HG02840 (cell line): ENCODE measurements around the gene CCDC184.
"Not testable (repeated sequence)": the region's sequence is repeated elsewhere in the genome, so short reads cannot be mapped to it uniquely, and the experiment has no call there.

Source experiments
- ATAC-seq: cut with Tn5 transposase; IDR thresholded peaks from one replicate; pipeline ENCODE4 v1.9.1; 2021; ENCODE audit warnings: mild to moderate bottlenecking, moderate library complexity, moderate number of reproducible peaks; ENCODE audit not compliant: unreplicated experiment, low FRiP score

Gene CCDC184

DNA sequence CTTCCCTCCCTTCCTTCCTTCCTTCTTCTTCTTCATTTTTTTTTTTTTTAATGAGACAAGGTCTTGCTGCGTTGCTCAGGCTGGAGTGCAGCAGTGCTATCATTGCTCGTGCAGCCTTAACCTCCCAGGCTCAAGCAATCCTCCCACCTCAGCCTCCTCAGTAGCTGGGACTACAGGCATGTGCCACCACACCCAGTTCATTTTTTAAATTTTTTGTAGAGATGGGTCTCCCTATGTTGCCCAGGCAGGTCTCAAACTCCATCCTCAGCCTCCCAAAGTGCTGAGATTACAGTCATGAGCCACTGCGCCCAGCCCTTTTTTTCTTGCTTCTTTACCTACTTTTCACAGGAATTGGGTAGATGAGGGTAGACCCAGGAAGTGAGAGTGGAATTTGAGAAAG is 18.1 kb downstream of the CCDC184 start:
- ATAC-seq = no peak

DNA sequence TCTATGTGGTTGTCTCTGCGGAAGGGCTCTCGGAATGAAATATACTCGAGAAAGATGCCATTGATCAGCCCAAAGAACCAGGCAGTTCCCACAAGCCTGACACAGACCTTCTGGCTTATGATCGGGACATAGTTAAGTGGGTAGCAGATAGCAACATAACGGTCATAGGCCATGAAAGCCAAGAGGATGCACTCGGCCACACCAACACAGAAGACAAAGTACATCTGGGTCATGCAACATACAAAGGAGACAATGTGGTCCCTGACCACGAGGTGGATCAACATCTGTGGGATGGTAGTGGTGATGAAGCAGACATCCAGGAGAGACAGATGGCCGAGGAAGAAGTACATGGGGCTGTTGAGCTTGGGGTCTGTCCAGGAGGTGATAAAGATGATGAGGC is 19.3 kb downstream of the CCDC184 start:
- no peak for ATAC-seq

DNA sequence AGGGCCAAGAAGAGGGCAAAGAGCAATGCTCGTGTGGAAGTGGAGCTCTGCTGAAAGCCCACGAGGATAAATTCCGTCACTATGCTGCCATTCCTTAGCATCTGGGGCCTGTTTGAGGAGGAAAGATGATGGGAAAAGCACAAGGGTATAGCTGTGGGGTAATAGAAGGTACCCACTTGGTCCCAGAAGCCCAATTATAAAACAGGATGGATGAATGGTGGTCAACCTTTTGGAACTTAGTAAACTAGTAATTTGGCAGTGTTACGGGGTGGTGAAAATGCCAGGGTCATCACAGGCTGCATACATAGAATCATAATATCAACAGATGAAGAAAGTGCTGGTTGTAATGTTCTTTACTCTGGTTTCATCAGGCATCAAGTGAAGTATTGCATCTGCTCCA is 19.7 kb downstream of the CCDC184 start, which contains the start of gene OR10AD1:
TSS of gene OR10AD1 (minus strand) at position 101 of the 400 bp plus-strand sequence. CDS start at position 101, 0 bp downstream.
- no peak for ATAC-seq

DNA sequence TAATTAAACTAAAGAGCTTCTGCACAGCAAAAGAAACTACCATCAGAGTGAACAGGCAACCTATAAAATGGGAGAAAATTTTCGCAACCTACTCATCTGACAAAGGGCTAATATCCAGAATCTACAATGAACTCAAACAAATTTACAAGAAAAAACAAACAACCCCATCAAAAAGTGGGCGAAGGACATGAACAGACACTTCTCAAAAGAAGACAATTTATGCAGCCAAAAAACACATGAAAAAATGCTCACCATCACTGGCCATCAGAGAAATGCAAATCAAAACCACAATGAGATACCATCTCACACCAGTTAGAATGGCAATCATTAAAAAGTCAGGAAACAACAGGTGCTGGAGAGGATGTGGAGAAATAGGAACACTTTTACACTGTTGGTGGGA is 26.1 kb downstream of the CCDC184 start:
- not testable (repeated sequence) for ATAC-seq

DNA sequence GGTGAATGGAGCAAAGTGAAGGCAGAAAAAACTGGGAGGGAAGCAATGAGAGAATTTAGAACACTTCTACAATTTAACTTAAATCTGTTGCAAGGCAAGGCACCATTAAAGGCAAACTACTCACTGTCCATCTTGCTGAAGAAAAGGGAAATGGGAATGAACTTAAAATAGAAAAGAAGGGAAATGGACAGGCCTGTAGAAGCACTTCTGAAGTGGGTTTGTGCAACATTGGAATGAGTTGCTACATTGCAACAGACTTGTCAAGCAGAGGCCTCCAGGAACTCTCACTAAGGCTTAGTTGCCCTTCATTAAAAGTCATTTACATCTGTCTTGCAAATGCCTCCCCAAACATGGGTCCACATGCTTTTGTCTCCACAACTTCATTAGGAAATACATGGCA is 33.3 kb downstream of the CCDC184 start:
- ATAC-seq = no peak

DNA sequence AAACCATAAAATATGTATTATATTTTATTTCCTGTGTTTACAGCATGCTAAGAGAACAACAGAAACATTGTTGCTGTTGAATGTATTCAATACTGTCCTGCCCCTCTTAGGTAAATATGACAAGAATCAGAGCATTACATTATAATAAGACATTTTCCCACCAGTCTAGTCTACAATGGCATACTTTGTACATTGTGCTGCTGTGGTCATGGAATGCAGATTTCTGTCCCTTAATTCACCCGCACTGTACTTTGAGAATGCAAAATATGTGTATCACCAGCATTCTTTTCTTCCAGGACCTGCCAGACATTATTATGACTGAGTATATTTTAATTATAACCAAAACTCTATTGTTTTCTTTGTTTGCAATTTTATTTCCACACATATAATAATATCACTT is 36.2 kb downstream of the CCDC184 start:
- ATAC-seq = no peak

DNA sequence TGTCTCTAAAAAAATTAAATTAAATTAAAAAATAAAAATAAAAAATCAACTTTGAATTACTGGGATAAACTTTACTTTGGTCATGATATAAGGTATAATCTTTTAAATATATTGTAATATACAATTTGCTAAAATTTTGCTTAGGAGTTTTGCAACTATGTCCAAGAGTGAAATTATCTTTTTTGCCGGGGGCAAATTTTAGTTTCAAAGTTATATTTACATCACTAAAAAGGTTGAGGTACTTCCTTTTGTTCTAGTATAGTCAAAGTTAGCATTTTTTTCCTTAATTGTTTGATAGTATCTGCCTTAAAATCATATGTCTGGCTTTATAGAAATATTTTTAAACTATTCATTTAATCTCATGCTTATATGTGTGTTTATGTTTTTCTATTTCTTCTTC is 37.3 kb downstream of the CCDC184 start:
- ATAC-seq = no peak

DNA sequence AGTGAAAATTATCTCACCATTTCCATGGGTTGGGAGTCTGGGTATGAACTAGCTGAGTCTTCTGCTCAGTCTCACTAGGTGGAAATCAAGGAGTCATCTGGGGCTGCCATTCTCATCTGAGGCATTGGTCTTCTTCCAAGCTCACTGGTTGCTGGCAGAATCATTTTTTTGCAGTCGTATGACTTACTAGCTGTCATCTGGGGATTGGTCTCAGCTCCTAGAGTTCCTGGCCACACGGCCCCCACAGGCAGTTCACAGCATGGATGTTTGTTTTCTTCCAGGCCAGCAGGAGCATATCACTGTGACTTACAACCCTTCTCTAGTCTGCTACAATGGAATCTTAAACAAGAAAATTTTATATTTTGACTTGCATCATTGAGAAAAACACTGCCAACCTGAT is 38.2 kb downstream of the CCDC184 start:
- no peak for ATAC-seq

DNA sequence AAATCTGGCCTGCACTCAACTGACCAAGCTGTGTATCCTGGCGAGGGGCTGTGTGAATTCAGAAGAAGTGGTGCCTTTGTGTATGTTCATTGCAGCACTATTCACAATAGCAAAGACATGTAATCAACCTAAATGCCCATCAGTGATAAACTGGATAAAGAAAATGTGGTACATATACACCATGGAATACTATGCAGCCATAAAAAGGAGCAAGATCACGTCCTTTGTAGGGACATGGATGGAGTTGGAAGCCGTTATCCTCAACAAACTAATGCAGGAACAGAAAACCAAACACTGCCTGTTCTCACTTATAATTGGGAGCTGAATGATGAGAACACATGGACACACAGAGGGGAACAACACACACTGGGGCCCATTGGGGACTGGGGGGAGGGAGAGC is 41.1 kb downstream of the CCDC184 start:
- ATAC-seq = not testable (repeated sequence)

DNA sequence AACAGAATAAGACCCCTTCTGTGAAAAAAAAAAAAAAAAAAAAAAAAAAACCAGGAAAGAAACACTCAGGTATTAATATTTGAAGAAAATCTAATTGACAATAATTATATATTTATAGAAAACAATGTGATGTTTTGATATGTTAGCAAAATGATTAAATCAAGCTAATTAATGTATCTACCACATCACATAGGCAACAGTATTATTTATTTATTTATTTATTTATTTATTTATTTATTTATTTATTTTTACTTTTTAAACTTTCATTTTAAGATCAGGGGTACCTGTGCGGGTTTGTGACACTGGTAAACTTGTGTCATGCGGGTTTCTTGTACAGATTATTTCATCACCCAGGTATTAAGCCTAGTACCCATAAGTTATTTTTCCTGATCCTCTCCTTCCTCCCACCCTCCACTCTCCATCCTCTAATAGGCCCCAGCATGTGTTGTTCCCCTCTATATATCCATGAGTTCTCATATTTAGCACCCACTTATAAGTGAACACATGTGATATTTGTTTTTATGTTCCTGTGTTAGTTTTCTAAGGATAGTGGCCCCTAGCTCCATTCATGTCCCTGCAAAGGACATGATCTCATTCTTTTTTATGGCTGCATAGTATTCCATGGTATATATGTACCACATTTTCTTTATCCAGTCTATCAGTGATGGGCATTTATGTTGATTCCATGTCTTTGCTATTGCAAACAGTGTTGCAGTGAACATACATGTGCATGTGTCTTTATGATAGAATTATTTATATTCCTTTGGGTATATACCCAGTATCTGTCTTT is 47.9 kb downstream of the CCDC184 start:
- ATAC-seq = not testable (repeated sequence)
